ENCODE measurements around the gene CD48.
A peak's percentile ranks its signal among the peaks of the same experiment; 100 is the strongest.

The CD48 gene

GRCh38 chr1:160711602-160712311 lies at the start of gene CD48:
Gene CD48 (minus strand): TSS chr1:160711822. CDS start chr1:160711763, 59 bp downstream.
- peaks cover 19% of the 10 kb centered on the region for H3K36me3 ChIP-seq (ENCODE audit: low read length)
- H3K4me2 ChIP-seq (ENCODE audit: low read depth, low read length, poor library complexity, severe bottlenecking): peak within 1 kb of the TSS; percentile 84
- 0 out of 2 replicates have a peak, but pooled peaks cover under 1% of the 10 kb centered on the region for H4K20me1 ChIP-seq (ENCODE audit: low read depth, low read length)
- H3F3A ChIP-seq (ENCODE audit: insufficient read depth): peaks cover 58% of the 10 kb centered on the region
- H3K9me3 ChIP-seq (ENCODE audit: insufficient read depth, low read length): no peaks in the 10 kb centered on the region
- TF ChIP-seq, protein P1, sequence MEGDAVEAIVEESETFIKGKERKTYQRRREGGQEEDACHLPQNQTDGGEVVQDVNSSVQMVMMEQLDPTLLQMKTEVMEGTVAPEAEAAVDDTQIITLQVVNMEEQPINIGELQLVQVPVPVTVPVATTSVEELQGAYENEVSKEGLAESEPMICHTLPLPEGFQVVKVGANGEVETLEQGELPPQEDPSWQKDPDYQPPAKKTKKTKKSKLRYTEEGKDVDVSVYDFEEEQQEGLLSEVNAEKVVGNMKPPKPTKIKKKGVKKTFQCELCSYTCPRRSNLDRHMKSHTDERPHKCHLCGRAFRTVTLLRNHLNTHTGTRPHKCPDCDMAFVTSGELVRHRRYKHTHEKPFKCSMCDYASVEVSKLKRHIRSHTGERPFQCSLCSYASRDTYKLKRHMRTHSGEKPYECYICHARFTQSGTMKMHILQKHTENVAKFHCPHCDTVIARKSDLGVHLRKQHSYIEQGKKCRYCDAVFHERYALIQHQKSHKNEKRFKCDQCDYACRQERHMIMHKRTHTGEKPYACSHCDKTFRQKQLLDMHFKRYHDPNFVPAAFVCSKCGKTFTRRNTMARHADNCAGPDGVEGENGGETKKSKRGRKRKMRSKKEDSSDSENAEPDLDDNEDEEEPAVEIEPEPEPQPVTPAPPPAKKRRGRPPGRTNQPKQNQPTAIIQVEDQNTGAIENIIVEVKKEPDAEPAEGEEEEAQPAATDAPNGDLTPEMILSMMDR (IDR thresholded peaks at IDR 0.05; ENCODE audit: insufficient read depth, low read length, poor library complexity, severe bottlenecking): no peak
- TF ChIP-seq EZH2phosphoT487 (conservative IDR thresholded peaks at IDR 0.05; ENCODE audit: low read length): no peak
- H3K27me3 ChIP-seq (ENCODE audit: low read length): no peaks in the 10 kb centered on the region
- no peak within 1 kb of the TSS for H2AFZ ChIP-seq (ENCODE audit: low read depth, low read length, severe bottlenecking)
- H3K79me2 ChIP-seq (ENCODE audit: insufficient read depth, low read length): peaks cover 50% of the 10 kb centered on the region
- H3K9ac ChIP-seq (ENCODE audit: low read length): peak within 1 kb of the TSS; percentile 84
- peak within 1 kb of the TSS; percentile 99 for H3K27ac ChIP-seq (ENCODE audit: low read depth, low read length)
- peak within 1 kb of the TSS; percentile 77 for H3K4me3 ChIP-seq (ENCODE audit: insufficient read depth, low read length, poor library complexity, severe bottlenecking)
- H3K9me2 ChIP-seq (replicated peaks; ENCODE audit: insufficient read depth, low read length): no peaks in the 10 kb centered on the region

GRCh38 chr1:160761046-160761445 lies 49.4 kb upstream of the CD48 start:
- Histone ChIP-seq H3F3A (ENCODE audit: insufficient read depth) (no peaks in the 10 kb centered on the region), H2AFZ (ENCODE audit: low read depth, low read length, severe bottlenecking) (no peak overlapping the region)
- no peak for TF ChIP-seq EZH2phosphoT487 (conservative IDR thresholded peaks at IDR 0.05; ENCODE audit: low read length)
- TF ChIP-seq, protein P1 (IDR thresholded peaks at IDR 0.05; ENCODE audit: insufficient read depth, low read length, poor library complexity, severe bottlenecking): no peak

DNA sequence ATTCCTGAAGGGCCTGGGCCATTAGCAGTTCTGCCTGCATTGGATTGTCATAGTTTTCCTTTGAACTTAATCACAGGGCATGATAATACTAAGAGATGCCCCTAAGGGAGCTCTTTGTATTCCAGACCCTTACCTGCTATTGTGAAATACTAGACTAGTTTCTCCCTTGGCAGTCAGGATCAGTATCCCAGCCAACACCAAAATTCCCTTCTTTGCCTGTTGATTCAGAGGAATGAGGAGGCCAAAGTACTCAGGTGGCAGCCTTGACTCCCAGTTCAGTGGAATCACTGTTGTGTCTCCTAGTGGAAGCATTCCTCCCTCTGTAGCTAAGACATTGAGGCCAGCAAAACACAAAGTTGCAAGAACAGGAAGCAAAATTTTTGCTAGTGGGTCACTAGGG lies 48.1 kb upstream of the CD48 start:
- TF ChIP-seq EZH2phosphoT487 (conservative IDR thresholded peaks at IDR 0.05; ENCODE audit: low read length): no peak
- TF ChIP-seq, protein P1 (IDR thresholded peaks at IDR 0.05; ENCODE audit: insufficient read depth, low read length, poor library complexity, severe bottlenecking): no peak
- no peaks in the 10 kb centered on the region for H3K9me2 ChIP-seq (replicated peaks; ENCODE audit: insufficient read depth, low read length)
- no peaks in the 10 kb centered on the region for H3F3A ChIP-seq (ENCODE audit: insufficient read depth)
- no peak overlapping the region for H3K27ac ChIP-seq (ENCODE audit: low read depth, low read length)
- H2AFZ ChIP-seq (ENCODE audit: low read depth, low read length, severe bottlenecking): no peak overlapping the region
- H3K4me2 ChIP-seq (ENCODE audit: low read depth, low read length, poor library complexity, severe bottlenecking): no peak overlapping the region
- no peaks in the 10 kb centered on the region for H4K20me1 ChIP-seq (ENCODE audit: low read depth, low read length)
- no peaks in the 10 kb centered on the region for H3K36me3 ChIP-seq (ENCODE audit: low read length)
- no peaks in the 10 kb centered on the region for H3K79me2 ChIP-seq (ENCODE audit: insufficient read depth, low read length)
- no peak overlapping the region for H3K9ac ChIP-seq (ENCODE audit: low read length)
- no peak overlapping the region for H3K4me3 ChIP-seq (ENCODE audit: insufficient read depth, low read length, poor library complexity, severe bottlenecking)
- no peaks in the 10 kb centered on the region for H3K27me3 ChIP-seq (ENCODE audit: low read length)
- H3K9me3 ChIP-seq (ENCODE audit: insufficient read depth, low read length): no peaks in the 10 kb centered on the region

More at GRCh38 chr1:160761046-160761445, 49.4 kb upstream of the CD48 start:
- Histone ChIP-seq H3K27ac (ENCODE audit: low read depth, low read length) (no peak overlapping the region), H3K9me2 (replicated peaks; ENCODE audit: insufficient read depth, low read length) (no peaks in the 10 kb centered on the region), H3K36me3 (ENCODE audit: low read length) (no peaks in the 10 kb centered on the region), H3K4me3 (ENCODE audit: insufficient read depth, low read length, poor library complexity, severe bottlenecking) (no peak overlapping the region), H3K9me3 (ENCODE audit: insufficient read depth, low read length) (no peaks in the 10 kb centered on the region), H3K4me2 (ENCODE audit: low read depth, low read length, poor library complexity, severe bottlenecking) (no peak overlapping the region), H3K79me2 (ENCODE audit: insufficient read depth, low read length) (no peaks in the 10 kb centered on the region), H4K20me1 (ENCODE audit: low read depth, low read length) (no peaks in the 10 kb centered on the region), H3K9ac (ENCODE audit: low read length) (no peak overlapping the region), H3K27me3 (ENCODE audit: low read length) (no peaks in the 10 kb centered on the region)
